ENCODE results near the gene LPAR6. TPM values are rescaled to one million over a fixed set of nuclear protein-coding genes. Genes with fewer than 3 reads are reported as not detected.
"Not testable (repeated sequence)": the region's sequence is repeated elsewhere in the genome, so short reads cannot be mapped to it uniquely, and the experiment has no call there.

The LPAR6 gene
- total RNA-seq, 4 donors from 2014 or later = 6.5 to 25.4 (median 15.7) TPM

- WGBS, 2 donors (ENCODE audit: low coverage in 1 of 2) = 90 to 100% methylated on average over 2 to 3 of the region's 3 CpGs
- H3K36me3 ChIP-seq = peaks cover 0 to 8% of the 10 kb centered on the region in 2 donors
- H3K4me1 ChIP-seq = peaks cover 0 to 35% (median 2%) of the 10 kb centered on the region in 3 donors
- no peak overlapping the region for H3K4me3 ChIP-seq
- no peaks in the 10 kb centered on the region for H3K9me3 ChIP-seq
- H3K27me3 ChIP-seq = no peaks in the 10 kb centered on the region
- ATAC-seq = no peak
- no peak overlapping the region for H3K27ac ChIP-seq
- TF ChIP-seq POLR2A (IDR thresholded peaks at IDR 0.05) (no peak), POLR2AphosphoS5 (IDR thresholded peaks at IDR 0.05) (no peak), CTCF (IDR thresholded peaks at IDR 0.05) (no peak), EP300 (IDR thresholded peaks at IDR 0.05) (no peak)
Observed at GRCh38 chr13:48429036-48429435, 16.1 kb upstream of the LPAR6 start.

DNA sequence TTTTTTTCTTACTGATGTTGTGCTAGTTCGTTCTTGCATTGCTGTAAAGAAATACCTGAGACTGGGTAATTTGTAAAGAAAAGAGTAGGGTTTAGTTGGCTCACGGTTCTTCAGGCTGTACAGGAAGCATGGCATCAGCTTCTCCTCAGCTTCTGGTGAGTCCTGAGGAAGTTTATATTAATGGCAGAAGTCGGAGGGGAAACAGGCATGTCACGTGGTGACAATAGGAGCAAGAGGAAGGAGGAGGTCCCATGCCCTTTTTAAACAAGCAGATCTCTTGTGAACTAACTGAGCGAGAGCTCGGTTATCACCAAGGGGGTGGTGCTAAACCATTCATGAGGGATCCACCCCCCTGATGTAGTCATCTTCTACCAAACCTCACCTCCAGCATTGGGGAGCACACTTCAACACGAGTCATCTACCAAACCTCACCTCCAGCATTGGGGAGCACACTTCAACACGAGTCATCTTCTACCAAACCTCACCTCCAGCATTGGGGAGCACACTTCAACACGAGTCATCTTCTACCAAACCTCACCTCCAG is 13.9 kb upstream of the LPAR6 start:
- H3K27me3 ChIP-seq, H3K9me3 ChIP-seq, ATAC-seq, H3K4me3 ChIP-seq, H3K36me3 ChIP-seq, H3K27ac ChIP-seq: not testable (repeated sequence)
- WGBS, 2 donors (ENCODE audit: low coverage in 1 of 2) = 82 to 86% methylated on average over 6 of the region's 9 CpGs
- peaks cover 0 to 25% (median 0%) of the 10 kb centered on the region in 3 donors for H3K4me1 ChIP-seq

GRCh38 chr13:48426052-48426451 is 13.1 kb upstream of the LPAR6 start:
- Histone ChIP-seq H3K4me1 (peaks cover 0 to 17% (median 0%) of the 10 kb centered on the region in 3 donors), H3K27me3 (no peaks in the 10 kb centered on the region), H3K9me3 (no peaks in the 10 kb centered on the region), H3K36me3 (peaks cover 0 to 8% of the 10 kb centered on the region in 2 donors), H3K27ac (no peak overlapping the region), H3K4me3 (no peak overlapping the region)
- ATAC-seq = no peak
- no peak for TF ChIP-seq EP300 (IDR thresholded peaks at IDR 0.05)
- no peak for TF ChIP-seq POLR2A (IDR thresholded peaks at IDR 0.05)
- no peak for TF ChIP-seq POLR2AphosphoS5 (IDR thresholded peaks at IDR 0.05)
- no peak for TF ChIP-seq CTCF (IDR thresholded peaks at IDR 0.05)

DNA sequence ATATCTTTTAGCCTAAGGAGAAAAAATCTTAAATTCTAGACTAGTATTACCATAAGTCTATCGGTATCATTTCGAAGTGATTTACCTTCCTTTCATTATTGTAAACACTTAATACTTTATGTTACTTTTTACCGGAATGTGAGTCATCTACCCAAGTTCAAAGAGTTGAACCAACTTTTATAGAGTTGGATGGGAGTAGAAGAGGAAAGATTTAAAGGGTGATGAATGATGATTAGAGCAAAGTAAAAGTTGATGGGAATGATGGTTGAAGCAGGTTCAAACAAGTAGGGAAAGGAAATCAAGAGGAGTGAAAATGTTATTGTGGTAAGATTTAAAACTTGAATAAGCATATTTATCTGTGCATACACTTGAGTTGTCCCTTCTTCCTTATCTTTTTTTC is 11.3 kb upstream of the LPAR6 start:
- H3K36me3 ChIP-seq = peaks cover 0 to 8% of the 10 kb centered on the region in 2 donors
- peaks cover 0 to 5% (median 0%) of the 10 kb centered on the region in 3 donors for H3K4me1 ChIP-seq
- no peak for ATAC-seq
- H3K9me3 ChIP-seq = no peaks in the 10 kb centered on the region
- no peak overlapping the region for H3K4me3 ChIP-seq
- no peaks in the 10 kb centered on the region for H3K27me3 ChIP-seq
- TF ChIP-seq EP300 (IDR thresholded peaks at IDR 0.05) = no peak
- no peak overlapping the region for H3K27ac ChIP-seq
- WGBS, 2 donors (ENCODE audit: low coverage in 1 of 2) = 86 to 87% methylated on average over 3 of the region's 3 CpGs

DNA sequence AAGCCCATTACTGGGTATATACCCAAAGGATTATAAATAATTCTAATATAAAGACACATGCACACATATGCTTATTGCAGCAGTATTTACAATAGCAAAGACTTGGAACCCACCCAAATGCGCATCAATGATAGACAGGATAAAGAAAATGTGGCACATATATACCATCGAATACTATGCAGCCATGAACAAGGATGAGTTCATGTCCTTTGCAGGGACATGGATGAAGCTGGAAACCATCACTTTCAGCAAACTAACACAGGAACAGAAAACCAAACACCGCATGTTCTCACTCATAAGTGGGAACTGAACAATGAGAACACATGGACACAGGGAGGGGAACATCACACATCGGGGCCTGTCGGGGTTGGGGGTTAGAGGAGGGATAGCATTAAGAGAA is 9.1 kb upstream of the LPAR6 start:
- H3K36me3 ChIP-seq = peaks cover 0 to 14% of the 10 kb centered on the region in 2 donors
- H3K27ac ChIP-seq, H3K9me3 ChIP-seq, H3K4me1 ChIP-seq, H3K27me3 ChIP-seq, ATAC-seq, H3K4me3 ChIP-seq: not testable (repeated sequence)
- WGBS, 2 donors (ENCODE audit: low coverage in 1 of 2) = 93 to 100% methylated on average over 4 to 5 of the region's 5 CpGs

DNA sequence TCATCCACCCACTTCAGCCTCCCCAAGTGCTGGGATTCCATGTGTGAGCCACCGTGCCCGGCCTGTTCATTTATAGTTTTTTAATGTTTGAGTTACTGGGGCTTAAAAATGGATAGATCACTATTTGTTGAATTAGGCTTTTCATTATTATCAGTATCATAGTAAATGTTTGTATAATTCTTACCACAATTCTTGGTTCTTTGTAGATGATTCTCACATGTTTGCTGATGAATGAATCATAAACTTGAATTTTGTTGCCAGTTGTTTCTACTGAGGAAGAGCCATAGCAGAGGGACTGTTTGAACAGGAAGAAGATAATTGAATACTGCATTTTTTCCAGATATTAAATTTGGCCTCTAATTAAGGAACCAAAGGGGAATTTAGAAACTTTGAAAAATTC is 2.6 kb upstream of the LPAR6 start:
- Histone ChIP-seq H3K9me3 (no peaks in the 10 kb centered on the region), H3K36me3 (peaks cover 0 to 16% of the 10 kb centered on the region in 2 donors), H3K27me3 (no peaks in the 10 kb centered on the region), H3K27ac (no peak overlapping the region), H3K4me3 (no peak overlapping the region), H3K4me1 (no peaks in the 10 kb centered on the region)
- ATAC-seq = no peak
- 92% methylated on average over 2 of the region's 2 CpGs; no CpG with 5 or more reads in 1 of the 2 donors for WGBS, 2 donors (ENCODE audit: low coverage in 1 of 2)
- TF ChIP-seq POLR2A (IDR thresholded peaks at IDR 0.05) (no peak), POLR2AphosphoS5 (IDR thresholded peaks at IDR 0.05) (no peak), EP300 (IDR thresholded peaks at IDR 0.05) (no peak), CTCF (IDR thresholded peaks at IDR 0.05) (no peak)
